ENCODE results near the gene SNRPA. TPM values are rescaled to one million over a fixed set of nuclear protein-coding genes. Genes with fewer than 3 reads are reported as not detected.

The SNRPA gene
- total and polyA plus RNA-seq, 2 of the 13 experiments (the other 11 are each of a cell fraction or from before 2014, with no cell fraction given), result 59.6 to 162 TPM

DNA sequence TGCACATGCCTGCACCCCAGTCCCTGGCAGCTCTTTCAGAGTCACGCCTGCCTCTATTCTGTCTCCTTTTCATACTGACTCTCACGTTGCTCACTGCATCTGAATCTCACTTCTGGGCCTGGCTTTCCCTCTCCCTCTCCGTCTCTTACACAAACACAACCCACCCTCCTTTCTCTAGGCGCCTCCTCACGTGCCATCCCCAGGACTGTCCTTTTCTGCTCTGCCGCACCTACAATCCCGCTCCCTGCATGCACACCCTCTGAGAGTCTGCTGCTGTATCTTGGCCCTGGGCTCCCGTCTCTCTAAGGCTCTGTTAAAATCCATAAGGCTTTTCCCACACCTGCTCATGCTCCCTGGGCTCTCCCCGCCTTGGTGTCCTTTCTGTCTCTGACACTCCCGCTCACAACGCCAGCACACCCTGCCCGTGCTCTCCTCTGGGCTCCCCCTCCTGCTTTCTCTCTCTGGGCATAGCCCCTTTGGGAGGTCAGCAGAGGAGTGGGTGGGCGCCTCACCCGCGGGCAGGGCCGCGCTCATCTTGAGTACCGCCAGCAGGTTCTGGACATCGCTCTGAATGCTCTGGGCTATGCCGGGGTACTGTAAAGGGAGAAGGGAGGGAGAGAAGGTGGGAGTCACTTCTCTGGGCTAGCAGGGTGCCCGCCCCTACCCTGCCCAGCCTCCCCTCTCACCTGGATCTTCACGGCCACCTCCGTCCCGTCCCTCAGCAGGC lies 47.8 kb upstream of the SNRPA start:
- TF ChIP-seq RARG (CRISPR knock-in tag; IDR thresholded peaks at IDR 0.05; ENCODE audit: low read depth) (no peak), ZNF432 (CRISPR knock-in tag; IDR thresholded peaks at IDR 0.05; ENCODE audit: borderline replicate concordance) (0 out of 2 replicates have a peak, but pooled peaks have one; percentile 46)
- Histone ChIP-seq H3K27ac (ENCODE audit: extremely low read length, insufficient read depth, low read length) (no peak overlapping the region), H4K20me1 (ENCODE audit: insufficient read depth, low read length) (no peaks in the 10 kb centered on the region), H3K4me1 (ENCODE audit: insufficient read depth, low read length) (peaks cover 7% of the 10 kb centered on the region; the same call in 1 of the 2 replicates), H3K27me3 (ENCODE audit: control insufficient read depth in 1 of 2, insufficient read depth in 2 of 2, low read length in 2 of 2) (no peaks in the 10 kb centered on the region), H3K9me3 (ENCODE audit: low read length) (no peaks in the 10 kb centered on the region), H3K9ac (ENCODE audit: insufficient read depth, low read depth, low read length) (no peak overlapping the region), H3K36me3 (replicated peaks in 1 of 2; ENCODE audit: control insufficient read depth in 1 of 2, insufficient read depth in 2 of 2, low read length in 2 of 2) (peaks cover 8 to 21% of the 10 kb centered on the region in 2 experiments; a peak in 4 of 5 replicates), H3K4me3 (replicated peaks in 1 of 3; ENCODE audit: insufficient read depth in 1 of 3, low read depth in 2 of 3, low read length in 3 of 3) (no peak overlapping the region), H3K4me2 (ENCODE audit: low read depth, low read length) (no peak overlapping the region), H3K79me2 (ENCODE audit: insufficient read depth, low read length) (no peaks in the 10 kb centered on the region), H2AFZ (ENCODE audit: low read length) (no peak overlapping the region)
- BruUV-seq (replicated peaks), result no TSS peak
- 93% methylated on average over 21 of the region's 24 CpGs for WGBS (ENCODE audit: low lambda C conversion rate)
- DNase-seq (ENCODE audit: low spot score) (no peak), FAIRE-seq (no peak), ATAC-seq (no peak)
- intact Hi-C loops (cut with micrococcal nuclease; ENCODE audit: unreplicated experiment) (no loop called here), in situ Hi-C loops (cut with HindIII; ENCODE audit: extremely low pct_ligation_motif_present, low pct_unique_long_range_greater_than_20kb) (loop anchor here (5.0 kb wide), 1 partner anchor 41 kb away; no protein-coding TSS in a partner anchor)
- POLR2A ChIA-PET, result interaction anchor here (1.3 kb wide), 1 partner anchor 14 kb away, joined by 3 read pairs; no protein-coding TSS in a partner anchor
- CTCF ChIA-PET (ENCODE audit: low intra/inter-chr PET ratio, low total read pairs), result interaction anchor here (1.4 to 2.2 kb wide), 2 partner anchors 41 to 69 kb away, joined by 5 to 19 read pairs; no protein-coding TSS in a partner anchor

DNA sequence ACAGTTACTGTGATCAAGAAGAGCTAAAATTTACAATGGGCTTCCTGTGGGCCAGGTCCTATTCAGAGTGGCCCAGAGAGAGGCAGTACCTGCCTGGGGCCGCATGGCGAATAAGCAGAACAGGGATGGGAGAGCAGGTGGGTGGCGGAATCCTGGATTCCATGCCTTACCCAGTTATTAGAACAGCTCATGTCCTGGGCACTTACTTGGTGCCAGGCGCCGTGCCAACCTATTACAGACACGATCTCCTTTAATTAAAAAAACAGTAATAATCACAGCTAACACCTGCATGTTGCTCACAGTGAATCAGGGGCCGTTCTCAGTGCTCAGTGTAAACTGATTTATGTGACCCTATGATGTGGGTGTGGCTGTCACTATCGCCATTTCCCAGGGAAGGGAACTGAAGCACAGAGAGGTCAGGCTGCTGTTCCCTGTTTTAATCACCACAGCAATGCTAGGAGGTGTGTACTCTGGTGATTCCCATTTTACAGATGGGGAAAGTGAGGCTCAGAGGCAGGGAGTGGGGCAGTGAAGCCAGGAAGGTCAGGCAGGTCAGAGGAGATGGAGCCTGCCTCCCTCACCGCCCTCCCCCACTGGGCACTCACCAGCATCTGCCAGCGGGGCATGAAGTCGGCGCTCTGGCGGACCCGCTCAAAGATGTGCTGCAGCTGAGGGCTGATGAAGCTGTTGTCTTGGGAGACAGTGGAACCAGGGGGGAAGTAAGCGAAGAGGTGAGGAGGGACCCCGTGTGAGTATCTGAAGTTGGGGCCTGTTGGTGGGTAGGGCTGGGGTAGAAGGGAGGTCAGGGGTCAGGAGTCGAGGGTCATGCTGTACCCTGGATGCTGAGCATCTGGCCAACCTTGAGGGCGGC lies 46.3 kb upstream of the SNRPA start:
- BruUV-seq (replicated peaks), result no TSS peak
- Histone ChIP-seq H3K27me3 (ENCODE audit: control insufficient read depth in 1 of 2, insufficient read depth in 2 of 2, low read length in 2 of 2) (no peaks in the 10 kb centered on the region), H3K9me3 (ENCODE audit: low read length) (no peaks in the 10 kb centered on the region), H3K27ac (ENCODE audit: extremely low read length, insufficient read depth, low read length) (no peak overlapping the region), H3K4me1 (ENCODE audit: insufficient read depth, low read length) (peaks cover 7% of the 10 kb centered on the region; the same call in 1 of the 2 replicates), H3K36me3 (replicated peaks in 1 of 2; ENCODE audit: control insufficient read depth in 1 of 2, insufficient read depth in 2 of 2, low read length in 2 of 2) (peaks cover 8 to 25% of the 10 kb centered on the region in 2 experiments; a peak in 4 of 5 replicates), H3K4me2 (ENCODE audit: low read depth, low read length) (no peak overlapping the region), H2AFZ (ENCODE audit: low read length) (no peak overlapping the region), H3K9ac (ENCODE audit: insufficient read depth, low read depth, low read length) (no peak overlapping the region), H4K20me1 (ENCODE audit: insufficient read depth, low read length) (no peaks in the 10 kb centered on the region), H3K4me3 (replicated peaks in 1 of 3; ENCODE audit: insufficient read depth in 1 of 3, low read depth in 2 of 3, low read length in 3 of 3) (no peak overlapping the region), H3K79me2 (ENCODE audit: insufficient read depth, low read length) (no peaks in the 10 kb centered on the region)
- POLR2A ChIA-PET, result interaction anchor here (1.3 kb wide), 1 partner anchor 13 kb away, joined by 3 read pairs; no protein-coding TSS in a partner anchor
- in situ Hi-C loops (cut with HindIII; ENCODE audit: extremely low pct_ligation_motif_present, low pct_unique_long_range_greater_than_20kb), result loop anchor here (5.0 kb wide), 1 partner anchor 42 kb away; no protein-coding TSS in a partner anchor
- ATAC-seq, result no peak
- peak; percentile 80 for TF ChIP-seq ZNF629 (CRISPR knock-in tag; conservative IDR thresholded peaks at IDR 0.05)
- TF ChIP-seq MTF1 (CRISPR knock-in tag; IDR thresholded peaks at IDR 0.05), result no peak
- WGBS (ENCODE audit: low lambda C conversion rate), result 93% methylated on average over 18 of the region's 18 CpGs
- DNase-seq (ENCODE audit: low spot score), result no peak
- intact Hi-C loops (cut with micrococcal nuclease; ENCODE audit: unreplicated experiment), result no loop called here
- CTCF ChIA-PET (ENCODE audit: low intra/inter-chr PET ratio, low total read pairs), result no interaction called here
- FAIRE-seq, result no peak

Data from HepG2 (cell line).